Naive thymus-derived CD4-positive, alpha-beta T cell (primary cell): ENCODE data around the gene FSD1. TPM values are rescaled to one million over a fixed set of nuclear protein-coding genes. Genes with fewer than 3 reads are reported as not detected.
A peak's percentile ranks its signal among the peaks of the same experiment; 100 is the strongest.

Experiments used
- ATAC-seq: fragments of 150-1000 bp; cut with Tn5 transposase; 2 replicates; pipeline ENCODE4 v1.10.0; 2021; ENCODE audit warnings: mild to moderate bottlenecking, moderate library complexity
- CTCF ChIA-PET: fragments of 350-600 bp; sonication (Branson Sonifier 250); formaldehyde crosslinking; loops from one replicate; lab custom pipeline; 2021; ENCODE audit warnings: antibody characterized with exemption; lab: Charles Lee
- POLR2A ChIA-PET: fragments of 350-600 bp; sonication (Branson Sonifier 250); formaldehyde crosslinking; loops from one replicate; lab custom pipeline; 2021; ENCODE audit warnings: antibody characterized with exemption, inconsistent platforms; lab: Charles Lee
- DNase-seq, 9 donors: peaks; one replicate each; pipeline versions ENCODE4 v3.0.0 to v3.0.0-alpha.2; 2020 to 2022; ENCODE audit warnings: mixed read lengths in 1 of 9
- H3K27ac ChIP-seq: one replicate; pipeline ENCODE4 v1.7.0; 2013; ENCODE audit warnings: mild to moderate bottlenecking, low read depth, low read length, moderate library complexity
- H3K27me3 ChIP-seq, 2 donors: one replicate each; pipeline ENCODE4 v1.7.0; 2013; ENCODE audit warnings: low read length in 2 of 2, mild to moderate bottlenecking in 2 of 2, moderate library complexity in 2 of 2; ENCODE audit not compliant: control insufficient read depth in 2 of 2, insufficient read depth in 2 of 2
- H3K36me3 ChIP-seq, 3 experiments: 1 replicate in 2 of 3; 2 replicates in 1 of 3; pipeline ENCODE4 v1.7.0; 2013; ENCODE audit warnings: low read length in 3 of 3, mild to moderate bottlenecking in 3 of 3, moderate library complexity in 1 of 3; ENCODE audit not compliant: insufficient read depth in 3 of 3, control insufficient read depth in 2 of 3
- H3K4me1 ChIP-seq, 2 donors: one replicate each; pipeline ENCODE4 v1.7.0; 2013; ENCODE audit warnings: low read length in 2 of 2, mild to moderate bottlenecking in 2 of 2, moderate library complexity in 1 of 2; ENCODE audit not compliant: control insufficient read depth in 2 of 2, insufficient read depth in 2 of 2
- H3K4me3 ChIP-seq: 2 replicates; pipeline ENCODE4 v1.7.0; 2013; ENCODE audit warnings: mild to moderate bottlenecking, low read length
- H3K9me3 ChIP-seq, 3 experiments: 1 replicate in 2 of 3; 2 replicates in 1 of 3; pipeline ENCODE4 v1.7.0; 2013; ENCODE audit warnings: low read length in 3 of 3; ENCODE audit not compliant: control insufficient read depth in 2 of 3
- H3K27ac Mint-ChIP-seq, 9 donors: one replicate each; pipeline ENCODE4 v1.8.0; 2020 to 2022; ENCODE audit warnings: mixed read lengths in 9 of 9, mild to moderate bottlenecking in 8 of 9, moderate library complexity in 5 of 9, inconsistent platforms in 2 of 9
- H3K27me3 Mint-ChIP-seq, 5 donors: one replicate each; pipeline ENCODE4 v1.8.0; 2021 to 2022; ENCODE audit warnings: mixed read lengths in 5 of 5, mild to moderate bottlenecking in 1 of 5
- H3K36me3 Mint-ChIP-seq, 5 donors: one replicate each; pipeline ENCODE4 v1.8.0; 2020 to 2022; ENCODE audit warnings: mixed read lengths in 5 of 5, mild to moderate bottlenecking in 3 of 5, inconsistent platforms in 1 of 5
- H3K4me1 Mint-ChIP-seq, 7 donors: one replicate each; pipeline ENCODE4 v1.8.0; 2020 to 2022; ENCODE audit warnings: mixed read lengths in 7 of 7, mild to moderate bottlenecking in 3 of 7, inconsistent platforms in 1 of 7
- H3K4me3 Mint-ChIP-seq, 10 donors: one replicate each; pipeline ENCODE4 v1.8.0; 2020 to 2022; ENCODE audit warnings: mild to moderate bottlenecking in 10 of 10, mixed read lengths in 10 of 10, moderate library complexity in 6 of 10, inconsistent platforms in 2 of 10
- H3K9me3 Mint-ChIP-seq, 11 donors: one replicate each; pipeline ENCODE4 v1.8.0; 2020 to 2022; ENCODE audit warnings: mixed read lengths in 11 of 11, mild to moderate bottlenecking in 4 of 11, inconsistent platforms in 1 of 11, moderate library complexity in 1 of 11
- intact Hi-C, 2 donors: fragments of 100-400 bp; cut with micrococcal nuclease; formaldehyde crosslinking; loops; one replicate each; pipeline ENCODE4 v1.15.1; 2023
- polyA plus RNA-seq, 2 donors: library from polyadenylated mRNA; unstranded; fragments of 300-500 nt; fragmentation: Illumina TruSeq; gene quantifications; one replicate each; pipeline ENCODE4 v1.2.3, GENCODE V29; 2021
- total RNA-seq, 6 experiments: library from RNA in 5 of 6; stranded (reverse) in 5 of 6; gene quantifications; 1 replicate in 5 of 6; 2 replicates in 1 of 6; pipeline ENCODE4 v1.2.3 and lab custom pipeline; 2021 to 2026

FSD1 gene
- total and polyA plus RNA-seq, 7 experiments from 2014 or later, result 0.95 to 18.9 (median 2.3) TPM

- H3K27ac Mint-ChIP-seq, result peak overlapping the region in 2 of 9 donors; percentile 23 to 36
- H3K36me3 Mint-ChIP-seq, result peaks cover 0 to 10% (median 3%) of the 10 kb centered on the region in 5 donors
- ChIA-PET POLR2A (no interaction called here), CTCF (interaction anchor here (1.3 to 2.8 kb wide), 2 partner anchors 10 to 38 kb away, joined by 4 to 9 read pairs; partner anchors contain the start of gene SH3GL1)
- no peak overlapping the region for H3K4me3 ChIP-seq
- DNase-seq, result no peak
- no peaks in the 10 kb centered on the region for H3K27me3 ChIP-seq
- no peak overlapping the region for H3K27ac ChIP-seq
- ATAC-seq, result no peak
- H3K36me3 ChIP-seq, result peaks cover 0 to 88% (median 5%) of the 10 kb centered on the region in 3 experiments
- no peaks in the 10 kb centered on the region for H3K9me3 Mint-ChIP-seq
- H3K9me3 ChIP-seq, result no peaks in the 10 kb centered on the region
- no peaks in the 10 kb centered on the region for H3K4me1 ChIP-seq
- no peak overlapping the region for H3K4me3 Mint-ChIP-seq
- no peaks in the 10 kb centered on the region for H3K27me3 Mint-ChIP-seq
- H3K4me1 Mint-ChIP-seq, result peaks cover 0 to 10% (median 2%) of the 10 kb centered on the region in 7 donors
- intact Hi-C loops, result no loop called here
Measured at GRCh38 chr19:4362101-4362828, 57.9 kb downstream of the FSD1 start.

- H3K27me3 Mint-ChIP-seq, result no peaks in the 10 kb centered on the region
- peaks cover 0 to under 1% of the 10 kb centered on the region in 2 donors for H3K4me1 ChIP-seq
- H3K9me3 ChIP-seq, result no peaks in the 10 kb centered on the region
- no peaks in the 10 kb centered on the region for H3K9me3 Mint-ChIP-seq
- H3K27ac ChIP-seq, result no peak overlapping the region
- ChIA-PET POLR2A (interaction anchor here (0.8 kb wide), 1 partner anchor 39 kb away, joined by 3 read pairs; no protein-coding TSS in a partner anchor), CTCF (interaction anchor here (0.5 to 2.8 kb wide), 4 partner anchors 10 to 375 kb away, joined by 3 to 9 read pairs (median 4); partner anchors contain the start of gene SH3GL1)
- H3K27me3 ChIP-seq, result no peaks in the 10 kb centered on the region
- peaks cover 0 to 10% (median 3%) of the 10 kb centered on the region in 5 donors for H3K36me3 Mint-ChIP-seq
- H3K4me3 Mint-ChIP-seq, result no peak overlapping the region
- DNase-seq (no peak), ATAC-seq (no peak)
- no peak overlapping the region for H3K4me3 ChIP-seq
- peaks cover 0 to 94% (median 5%) of the 10 kb centered on the region in 3 experiments for H3K36me3 ChIP-seq
- intact Hi-C loops, result no loop called here
- H3K27ac Mint-ChIP-seq, result peak overlapping the region in 1 of 9 donors; percentile 36
- H3K4me1 Mint-ChIP-seq, result peaks cover 3 to 17% (median 5%) of the 10 kb centered on the region in 7 donors
Measured at GRCh38 chr19:4362831-4363545, 58.6 kb downstream of the FSD1 start.

GRCh38 chr19:4363571-4364304, 59.3 kb downstream of the FSD1 start:
- Histone ChIP-seq H3K4me3 (no peak overlapping the region), H3K9me3 (no peaks in the 10 kb centered on the region), H3K36me3 (peaks cover 0 to 93% (median 5%) of the 10 kb centered on the region in 3 experiments), H3K27ac (no peak overlapping the region), H3K4me1 (peaks cover 5 to 8% of the 10 kb centered on the region in 2 donors), H3K27me3 (no peaks in the 10 kb centered on the region)
- Mint-ChIP-seq H3K36me3 (peaks cover 0 to 10% (median 3%) of the 10 kb centered on the region in 5 donors), H3K27me3 (no peaks in the 10 kb centered on the region), H3K27ac (no peak overlapping the region), H3K4me3 (no peak overlapping the region), H3K4me1 (peaks cover 7 to 24% (median 10%) of the 10 kb centered on the region in 7 donors), H3K9me3 (no peaks in the 10 kb centered on the region)
- no peak for ATAC-seq
- POLR2A ChIA-PET, result interaction anchor here (0.8 kb wide), 1 partner anchor 38 kb away, joined by 3 read pairs; no protein-coding TSS in a partner anchor
- no peak for DNase-seq
- intact Hi-C loops, result no loop called here
- CTCF ChIA-PET, result interaction anchor here (0.5 to 2.8 kb wide), 4 partner anchors 11 to 97 kb away, joined by 3 to 9 read pairs (median 4); partner anchors contain the start of gene SH3GL1

- no peak for DNase-seq
- H3K4me1 ChIP-seq, result peaks cover 12 to 21% of the 10 kb centered on the region in 2 donors
Measured at GRCh38 chr19:4365341-4365740, 60.9 kb downstream of the FSD1 start.

GRCh38 chr19:4365791-4366665, 61.6 kb downstream of the FSD1 start:
- Mint-ChIP-seq H3K27ac (peak overlapping the region in 6 of 9 donors; percentile 30 to 65 (median 58)), H3K4me1 (peaks cover 22 to 41% (median 28%) of the 10 kb centered on the region in 7 donors), H3K4me3 (peak overlapping the region in 2 of 10 donors; percentile 6 to 44), H3K9me3 (no peaks in the 10 kb centered on the region), H3K27me3 (no peaks in the 10 kb centered on the region), H3K36me3 (peaks cover 0 to 4% (median 3%) of the 10 kb centered on the region in 5 donors)
- DNase-seq, result no peak
- H3K36me3 ChIP-seq, result peaks cover 0 to 70% (median 5%) of the 10 kb centered on the region in 3 experiments
- no peak overlapping the region for H3K4me3 ChIP-seq
- no peak overlapping the region for H3K27ac ChIP-seq
- ATAC-seq, result no peak
- H3K4me1 ChIP-seq, result peaks cover 18 to 28% of the 10 kb centered on the region in 2 donors
- no peaks in the 10 kb centered on the region for H3K9me3 ChIP-seq
- POLR2A ChIA-PET, result interaction anchor here (1.1 to 1.2 kb wide), 2 partner anchors 34 to 38 kb away, joined by 3 read pairs; partner anchors contain the start of gene SH3GL1
- intact Hi-C loops, result no loop called here
- CTCF ChIA-PET, result interaction anchor here (0.9 to 1.0 kb wide), 2 partner anchors 35 to 36 kb away, joined by 3 read pairs; partner anchors contain the start of gene CHAF1A
- H3K27me3 ChIP-seq, result no peaks in the 10 kb centered on the region

More at GRCh38 chr19:4365341-4365740, 60.9 kb downstream of the FSD1 start:
- ATAC-seq, result no peak
- POLR2A ChIA-PET, result interaction anchor here (1.1 kb wide), 1 partner anchor 35 kb away, joined by 3 read pairs; the partner anchor contains the start of gene SH3GL1
- CTCF ChIA-PET, result interaction anchor here (0.9 to 1.0 kb wide), 2 partner anchors 36 to 37 kb away, joined by 3 read pairs; partner anchors contain the start of gene CHAF1A
- Mint-ChIP-seq H3K27ac (no peak overlapping the region), H3K9me3 (no peaks in the 10 kb centered on the region), H3K4me3 (no peak overlapping the region), H3K27me3 (no peaks in the 10 kb centered on the region), H3K36me3 (peaks cover 0 to 8% (median 3%) of the 10 kb centered on the region in 5 donors), H3K4me1 (peaks cover 17 to 36% (median 22%) of the 10 kb centered on the region in 7 donors)
- intact Hi-C loops, result no loop called here
- H3K4me3 ChIP-seq, result no peak overlapping the region
- no peaks in the 10 kb centered on the region for H3K9me3 ChIP-seq
- no peak overlapping the region for H3K27ac ChIP-seq
- no peaks in the 10 kb centered on the region for H3K27me3 ChIP-seq
- H3K36me3 ChIP-seq, result peaks cover 0 to 77% (median 5%) of the 10 kb centered on the region in 3 experiments
